Thoracic aorta (tissue), 2 donors: Measurements from ENCODE around the gene ASCC2. TPM values are rescaled to one million over a fixed set of nuclear protein-coding genes. Genes with fewer than 3 reads are reported as not detected.

Experiments
- ATAC-seq: fragments of 150-250 bp; one replicate; pipeline ENCODE4 v1.8.0; 2017; ENCODE audit warnings: low read depth; ENCODE audit not compliant: insufficient number of reproducible peaks, low FRiP score
- DNase-seq: peaks from one replicate; pipeline ENCODE4 v3.0.0-alpha.2; 2020; ENCODE audit warnings: low spot score
- H3K27ac ChIP-seq, 2 donors: fragments of 200-600 bp; sonication (generic); 1 replicate in 1 of 2; 2 replicates in 1 of 2; pipeline ENCODE4 v1.5.1; 2016; ENCODE audit warnings: mild to moderate bottlenecking in 2 of 2, moderate library complexity in 2 of 2
- H3K27me3 ChIP-seq: fragments of 200-600 bp; sonication (generic); replicated peaks from 2 replicates; pipeline ENCODE4 v1.6.0; 2016; ENCODE audit warnings: mild to moderate bottlenecking; ENCODE audit not compliant: insufficient read depth
- H3K36me3 ChIP-seq: fragments of 200-600 bp; sonication (generic); one replicate; pipeline ENCODE4 v1.5.1; 2016
- H3K4me1 ChIP-seq, 2 donors: fragments of 200-600 bp; sonication (generic); 1 replicate in 1 of 2; 2 replicates in 1 of 2; pipeline versions ENCODE4 v1.5.1 to v1.6.0; 2016; ENCODE audit warnings: low read depth in 2 of 2, mild to moderate bottlenecking in 1 of 2; ENCODE audit not compliant: control insufficient read depth in 1 of 2
- H3K4me3 ChIP-seq: fragments of 200-600 bp; sonication (generic); 2 replicates; pipeline ENCODE4 v1.5.1; 2016; ENCODE audit warnings: mild to moderate bottlenecking
- H3K9me3 ChIP-seq: fragments of 200-600 bp; sonication (generic); 2 replicates; pipeline ENCODE4 v1.5.1; 2016
- CTCF ChIP-seq: fragments of 200-600 bp; sonication (generic); IDR thresholded peaks from one replicate; pipeline ENCODE4 v1.5.1; 2019; ENCODE audit warnings: antibody characterized with exemption
- total RNA-seq, 2 donors: library from RNA; depleted of rRNA; stranded (reverse); fragments of >200 nt; gene quantifications; one replicate each; pipeline versions ENCODE4 v1.1.0 to v1.2.3, GENCODE V29; 2016

ASCC2 gene
- total RNA-seq, 2 donors from 2014 or later = 31.0 to 41.8 TPM

GRCh38 chr22:29872989-29873388 lies 34.9 kb upstream of the ASCC2 start:
- no peak overlapping the region for H3K4me3 ChIP-seq
- no peaks in the 10 kb centered on the region for H3K36me3 ChIP-seq
- DNase-seq (no peak), ATAC-seq (no peak)
- no peaks in the 10 kb centered on the region for H3K4me1 ChIP-seq
- H3K27me3 ChIP-seq = no peaks in the 10 kb centered on the region
- no peaks in the 10 kb centered on the region for H3K9me3 ChIP-seq
- no peak for TF ChIP-seq CTCF
- H3K27ac ChIP-seq = no peak overlapping the region

GRCh38 chr22:29872144-29872893 lies 34.2 kb upstream of the ASCC2 start:
- no peak for TF ChIP-seq CTCF
- Histone ChIP-seq H3K27me3 (no peaks in the 10 kb centered on the region), H3K36me3 (no peaks in the 10 kb centered on the region), H3K4me1 (no peaks in the 10 kb centered on the region), H3K27ac (no peak overlapping the region), H3K9me3 (no peaks in the 10 kb centered on the region), H3K4me3 (no peak overlapping the region)
- ATAC-seq (no peak), DNase-seq (no peak)

GRCh38 chr22:29871684-29872083 lies 33.6 kb upstream of the ASCC2 start:
- Histone ChIP-seq H3K4me1 (no peaks in the 10 kb centered on the region), H3K9me3 (no peaks in the 10 kb centered on the region), H3K27me3 (no peaks in the 10 kb centered on the region), H3K27ac (no peak overlapping the region), H3K36me3 (no peaks in the 10 kb centered on the region), H3K4me3 (no peak overlapping the region)
- DNase-seq = no peak
- TF ChIP-seq CTCF = no peak
- no peak for ATAC-seq

- no peak for ATAC-seq
- no peak for TF ChIP-seq CTCF
- H3K9me3 ChIP-seq = no peaks in the 10 kb centered on the region
- H3K36me3 ChIP-seq = no peaks in the 10 kb centered on the region
- H3K4me1 ChIP-seq = no peaks in the 10 kb centered on the region
- H3K4me3 ChIP-seq = no peak overlapping the region
- no peak overlapping the region for H3K27ac ChIP-seq
- DNase-seq = no peak
- no peaks in the 10 kb centered on the region for H3K27me3 ChIP-seq
Measured at GRCh38 chr22:29870574-29870973, 32.5 kb upstream of the ASCC2 start.

- H3K36me3 ChIP-seq = no peaks in the 10 kb centered on the region
- H3K27ac ChIP-seq = no peak overlapping the region
- no peak for ATAC-seq
- H3K4me3 ChIP-seq = no peak overlapping the region
- H3K27me3 ChIP-seq = no peaks in the 10 kb centered on the region
- TF ChIP-seq CTCF = no peak
- no peaks in the 10 kb centered on the region for H3K4me1 ChIP-seq
- no peaks in the 10 kb centered on the region for H3K9me3 ChIP-seq
- no peak for DNase-seq
Measured at GRCh38 chr22:29867851-29868250, 29.8 kb upstream of the ASCC2 start.
